ENCODE data around the gene CYTH4. TPM values are rescaled to one million over a fixed set of nuclear protein-coding genes. Genes with fewer than 3 reads are reported as not detected.
A peak's percentile ranks its signal among the peaks of the same experiment; 100 is the strongest.

CYTH4 gene
- total and polyA plus RNA-seq, 7 experiments from 2014 or later, result 49.5 to 227 (median 135) TPM

GRCh38 chr22:37338539-37339246 is 56.4 kb downstream of the CYTH4 start:
- H3K4me1 ChIP-seq (ENCODE audit: control insufficient read depth in 2 of 2, insufficient read depth in 2 of 2, low read length in 2 of 2), result peaks cover 0 to 7% of the 10 kb centered on the region in 2 donors
- peaks cover 7 to 25% (median 14%) of the 10 kb centered on the region in 7 donors for H3K4me1 Mint-ChIP-seq
- no peak overlapping the region for H3K27ac ChIP-seq (ENCODE audit: low read depth, low read length)
- no peak for ATAC-seq
- DNase-seq, result no peak
- no peaks in the 10 kb centered on the region for H3K9me3 ChIP-seq (ENCODE audit: control insufficient read depth in 2 of 3, low read length in 3 of 3)
- CTCF ChIA-PET, result no interaction called here
- peaks cover 0 to 15% of the 10 kb centered on the region in 2 donors for H3K27me3 ChIP-seq (ENCODE audit: control insufficient read depth in 2 of 2, insufficient read depth in 2 of 2, low read length in 2 of 2)
- no peaks in the 10 kb centered on the region for H3K36me3 ChIP-seq (ENCODE audit: control insufficient read depth in 2 of 3, insufficient read depth in 3 of 3, low read length in 3 of 3)
- H3K9me3 Mint-ChIP-seq, result peaks cover 0 to 1% (median 0%) of the 10 kb centered on the region in 11 donors
- H3K4me3 ChIP-seq (ENCODE audit: low read length), result no peak overlapping the region
- no peak overlapping the region for H3K4me3 Mint-ChIP-seq
- H3K27me3 Mint-ChIP-seq, result peaks cover 17 to 48% (median 24%) of the 10 kb centered on the region in 5 donors
- POLR2A ChIA-PET, result no interaction called here
- intact Hi-C loops (cut with micrococcal nuclease), result no loop called here
- peak overlapping the region in 3 of 9 donors; percentile 8 to 67 (median 23) for H3K27ac Mint-ChIP-seq
- H3K36me3 Mint-ChIP-seq, result no peaks in the 10 kb centered on the region

DNA sequence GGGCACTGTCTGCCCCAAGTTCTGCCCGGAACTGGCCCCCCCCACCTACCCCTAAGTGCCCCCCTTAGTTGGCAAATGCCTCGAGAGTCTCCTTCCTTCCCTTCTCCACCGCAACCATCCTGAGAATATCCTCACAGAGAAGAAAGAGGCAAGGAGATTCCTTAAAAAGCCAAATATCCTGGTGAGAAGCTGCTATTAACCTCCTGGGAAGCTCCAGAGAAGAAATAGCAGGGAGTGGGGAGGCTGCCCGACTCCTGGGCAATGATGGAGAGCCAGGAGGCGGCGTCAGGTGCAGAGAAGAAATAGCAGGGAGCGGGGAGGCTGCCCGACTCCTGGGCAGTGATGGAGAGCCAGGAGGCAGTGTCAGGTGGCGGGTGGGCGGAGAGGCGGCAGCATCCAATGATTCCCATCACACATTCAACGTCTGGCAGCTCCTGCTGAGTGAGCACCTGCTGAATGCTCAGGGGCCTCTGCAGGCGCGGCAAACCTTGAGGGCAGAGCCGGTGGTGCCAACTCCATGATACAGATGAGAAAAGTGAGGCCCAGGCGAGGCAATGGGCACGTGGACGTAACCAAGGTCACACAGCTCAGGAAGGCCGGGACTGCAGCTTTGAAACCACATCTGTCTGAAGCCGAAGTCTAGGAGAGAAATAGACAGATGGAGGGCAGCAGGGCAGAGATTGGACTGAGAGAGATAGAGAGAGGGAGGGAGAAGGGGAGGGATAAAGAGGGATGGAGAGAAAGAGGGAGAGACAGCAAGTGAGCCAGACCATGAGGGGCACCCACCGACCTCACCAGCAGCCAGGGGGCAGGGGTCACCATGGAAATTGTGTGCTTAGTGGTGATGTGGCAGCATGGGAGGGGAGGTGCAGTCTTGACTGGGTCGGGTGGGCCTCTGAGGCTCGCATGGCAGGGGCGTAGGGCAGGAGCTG is 58.3 kb downstream of the CYTH4 start:
- H3K4me1 Mint-ChIP-seq, result peaks cover 0 to 13% (median 5%) of the 10 kb centered on the region in 7 donors
- H3K36me3 Mint-ChIP-seq, result no peaks in the 10 kb centered on the region
- no peak overlapping the region for H3K4me3 ChIP-seq (ENCODE audit: low read length)
- H3K4me3 Mint-ChIP-seq, result no peak overlapping the region
- ATAC-seq (no peak), DNase-seq (no peak)
- H3K36me3 ChIP-seq (ENCODE audit: control insufficient read depth in 2 of 3, insufficient read depth in 3 of 3, low read length in 3 of 3), result no peaks in the 10 kb centered on the region
- H3K9me3 ChIP-seq (ENCODE audit: control insufficient read depth in 2 of 3, low read length in 3 of 3), result no peaks in the 10 kb centered on the region
- ChIA-PET CTCF (interaction anchor here (0.7 kb wide), 1 partner anchor 249 kb away, joined by 3 read pairs; no protein-coding TSS in a partner anchor), POLR2A (no interaction called here)
- intact Hi-C loops (cut with micrococcal nuclease), result no loop called here
- no peak overlapping the region for H3K27ac Mint-ChIP-seq
- H3K9me3 Mint-ChIP-seq, result peaks cover 0 to 1% (median 0%) of the 10 kb centered on the region in 11 donors
- H3K27me3 ChIP-seq (ENCODE audit: control insufficient read depth in 2 of 2, insufficient read depth in 2 of 2, low read length in 2 of 2), result no peaks in the 10 kb centered on the region
- no peak overlapping the region for H3K27ac ChIP-seq (ENCODE audit: low read depth, low read length)
- H3K4me1 ChIP-seq (ENCODE audit: control insufficient read depth in 2 of 2, insufficient read depth in 2 of 2, low read length in 2 of 2), result no peaks in the 10 kb centered on the region
- peaks cover 5 to 32% (median 8%) of the 10 kb centered on the region in 5 donors for H3K27me3 Mint-ChIP-seq

- intact Hi-C loops (cut with micrococcal nuclease), result no loop called here
- peaks cover 0 to 13% (median 5%) of the 10 kb centered on the region in 7 donors for H3K4me1 Mint-ChIP-seq
- H3K27ac Mint-ChIP-seq, result peak overlapping the region in 1 of 9 donors; percentile 26
- ChIA-PET POLR2A (no interaction called here), CTCF (no interaction called here)
- no peak overlapping the region for H3K4me3 Mint-ChIP-seq
- no peak for ATAC-seq
- no peak overlapping the region for H3K27ac ChIP-seq (ENCODE audit: low read depth, low read length)
- no peaks in the 10 kb centered on the region for H3K27me3 ChIP-seq (ENCODE audit: control insufficient read depth in 2 of 2, insufficient read depth in 2 of 2, low read length in 2 of 2)
- H3K9me3 ChIP-seq (ENCODE audit: control insufficient read depth in 2 of 3, low read length in 3 of 3), result no peaks in the 10 kb centered on the region
- no peaks in the 10 kb centered on the region for H3K36me3 Mint-ChIP-seq
- no peak for DNase-seq
- H3K9me3 Mint-ChIP-seq, result peaks cover 0 to 1% (median 0%) of the 10 kb centered on the region in 11 donors
- H3K4me1 ChIP-seq (ENCODE audit: control insufficient read depth in 2 of 2, insufficient read depth in 2 of 2, low read length in 2 of 2), result no peaks in the 10 kb centered on the region
- H3K4me3 ChIP-seq (ENCODE audit: low read length), result no peak overlapping the region
- H3K27me3 Mint-ChIP-seq, result peaks cover 0 to 19% (median 6%) of the 10 kb centered on the region in 5 donors
- no peaks in the 10 kb centered on the region for H3K36me3 ChIP-seq (ENCODE audit: control insufficient read depth in 2 of 3, insufficient read depth in 3 of 3, low read length in 3 of 3)
Observed at GRCh38 chr22:37342065-37342464, 59.8 kb downstream of the CYTH4 start.

DNA sequence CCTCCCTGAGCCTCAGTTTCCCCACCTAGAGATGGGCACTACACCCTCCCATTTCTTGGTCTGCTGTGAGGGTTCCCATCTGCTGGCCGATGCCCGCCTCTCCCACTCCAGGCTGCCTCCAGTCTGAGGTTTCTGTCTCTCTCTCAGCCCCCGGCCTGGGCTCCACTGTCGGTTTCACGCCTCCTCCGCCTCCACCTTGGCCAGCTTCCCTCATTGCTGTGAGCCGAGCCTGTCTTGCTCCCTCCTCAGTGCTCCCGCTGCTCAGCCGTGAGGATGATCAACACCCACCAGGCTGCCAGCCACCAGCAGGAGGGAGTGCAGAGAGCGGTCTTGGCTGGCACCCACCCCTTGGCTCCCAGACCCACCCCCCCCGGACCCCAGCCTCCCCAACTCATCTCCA is 61.0 kb downstream of the CYTH4 start:
- H3K27me3 Mint-ChIP-seq, result peaks cover 0 to 13% (median 2%) of the 10 kb centered on the region in 5 donors
- DNase-seq (no peak), ATAC-seq (no peak)
- H3K9me3 ChIP-seq (ENCODE audit: control insufficient read depth in 2 of 3, low read length in 3 of 3), result no peaks in the 10 kb centered on the region
- no peaks in the 10 kb centered on the region for H3K36me3 Mint-ChIP-seq
- no peaks in the 10 kb centered on the region for H3K4me1 ChIP-seq (ENCODE audit: control insufficient read depth in 2 of 2, insufficient read depth in 2 of 2, low read length in 2 of 2)
- peaks cover 0 to 13% (median 5%) of the 10 kb centered on the region in 7 donors for H3K4me1 Mint-ChIP-seq
- H3K4me3 ChIP-seq (ENCODE audit: low read length), result no peak overlapping the region
- intact Hi-C loops (cut with micrococcal nuclease), result no loop called here
- H3K9me3 Mint-ChIP-seq, result peaks cover 0 to under 1% (median 0%) of the 10 kb centered on the region in 11 donors
- H3K27me3 ChIP-seq (ENCODE audit: control insufficient read depth in 2 of 2, insufficient read depth in 2 of 2, low read length in 2 of 2), result no peaks in the 10 kb centered on the region
- ChIA-PET CTCF (no interaction called here), POLR2A (no interaction called here)
- H3K27ac Mint-ChIP-seq, result no peak overlapping the region
- H3K27ac ChIP-seq (ENCODE audit: low read depth, low read length), result no peak overlapping the region
- H3K4me3 Mint-ChIP-seq, result no peak overlapping the region
- H3K36me3 ChIP-seq (ENCODE audit: control insufficient read depth in 2 of 3, insufficient read depth in 3 of 3, low read length in 3 of 3), result no peaks in the 10 kb centered on the region

- Mint-ChIP-seq H3K27ac (no peak overlapping the region), H3K27me3 (peaks cover 0 to 10% (median 0%) of the 10 kb centered on the region in 5 donors), H3K36me3 (no peaks in the 10 kb centered on the region), H3K9me3 (no peaks in the 10 kb centered on the region), H3K4me1 (peaks cover 0 to 13% (median 5%) of the 10 kb centered on the region in 7 donors), H3K4me3 (no peak overlapping the region)
- H3K4me1 ChIP-seq (ENCODE audit: control insufficient read depth in 2 of 2, insufficient read depth in 2 of 2, low read length in 2 of 2), result no peaks in the 10 kb centered on the region
- ChIA-PET POLR2A (no interaction called here), CTCF (no interaction called here)
- no peak for DNase-seq
- H3K27me3 ChIP-seq (ENCODE audit: control insufficient read depth in 2 of 2, insufficient read depth in 2 of 2, low read length in 2 of 2), result no peaks in the 10 kb centered on the region
- ATAC-seq, result no peak
- no peaks in the 10 kb centered on the region for H3K9me3 ChIP-seq (ENCODE audit: control insufficient read depth in 2 of 3, low read length in 3 of 3)
- no peak overlapping the region for H3K4me3 ChIP-seq (ENCODE audit: low read length)
- intact Hi-C loops (cut with micrococcal nuclease), result no loop called here
- H3K27ac ChIP-seq (ENCODE audit: low read depth, low read length), result no peak overlapping the region
- H3K36me3 ChIP-seq (ENCODE audit: control insufficient read depth in 2 of 3, insufficient read depth in 3 of 3, low read length in 3 of 3), result no peaks in the 10 kb centered on the region
Observed at GRCh38 chr22:37343863-37344734, 61.8 kb downstream of the CYTH4 start.

DNA sequence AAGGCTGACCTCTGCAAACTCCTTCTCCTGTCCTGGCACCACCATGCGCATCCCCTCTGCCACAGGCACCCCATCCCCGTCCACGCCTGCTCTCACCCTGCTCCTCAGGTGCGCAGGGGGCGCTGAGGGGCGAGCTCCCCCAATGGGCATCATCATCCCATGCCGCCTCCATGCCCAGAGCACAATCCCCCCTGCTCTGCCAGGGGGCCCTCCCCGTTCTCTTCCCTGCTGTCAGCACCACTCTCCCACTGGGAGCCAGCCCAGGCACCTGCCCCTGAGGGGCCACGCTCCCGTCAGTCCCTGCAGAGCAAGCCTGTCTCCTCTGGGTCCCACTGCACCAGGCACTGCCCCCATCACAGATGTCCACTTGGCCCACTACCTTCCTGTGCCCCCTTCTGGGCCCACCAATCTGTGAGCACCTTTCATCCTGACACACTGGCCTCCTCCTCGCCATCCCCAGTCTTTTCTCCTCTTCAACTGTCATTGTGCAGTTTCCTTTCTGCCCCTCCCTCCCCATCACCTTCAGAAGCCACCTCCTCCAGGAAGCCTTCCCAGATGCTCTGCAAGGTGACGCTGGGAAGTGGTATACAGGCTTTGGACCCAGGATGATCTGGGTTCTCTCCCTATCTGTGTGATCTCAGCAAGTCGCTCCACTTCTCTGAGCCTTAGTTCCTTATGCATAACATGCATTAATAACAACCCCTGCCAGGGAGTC is 62.6 kb downstream of the CYTH4 start:
- H3K4me1 ChIP-seq (ENCODE audit: control insufficient read depth in 2 of 2, insufficient read depth in 2 of 2, low read length in 2 of 2), result no peaks in the 10 kb centered on the region
- Mint-ChIP-seq H3K9me3 (no peaks in the 10 kb centered on the region), H3K27me3 (peaks cover 0 to 10% (median 0%) of the 10 kb centered on the region in 5 donors), H3K36me3 (no peaks in the 10 kb centered on the region), H3K4me3 (no peak overlapping the region), H3K27ac (peak overlapping the region in 4 of 9 donors; percentile 32 to 61 (median 52)), H3K4me1 (peaks cover 0 to 13% (median 5%) of the 10 kb centered on the region in 7 donors)
- intact Hi-C loops (cut with micrococcal nuclease), result no loop called here
- ChIA-PET CTCF (no interaction called here), POLR2A (no interaction called here)
- H3K9me3 ChIP-seq (ENCODE audit: control insufficient read depth in 2 of 3, low read length in 3 of 3), result no peaks in the 10 kb centered on the region
- H3K27ac ChIP-seq (ENCODE audit: low read depth, low read length), result no peak overlapping the region
- no peak for ATAC-seq
- no peak overlapping the region for H3K4me3 ChIP-seq (ENCODE audit: low read length)
- no peaks in the 10 kb centered on the region for H3K36me3 ChIP-seq (ENCODE audit: control insufficient read depth in 2 of 3, insufficient read depth in 3 of 3, low read length in 3 of 3)
- H3K27me3 ChIP-seq (ENCODE audit: control insufficient read depth in 2 of 2, insufficient read depth in 2 of 2, low read length in 2 of 2), result no peaks in the 10 kb centered on the region
- DNase-seq, result no peak

Measured in naive thymus-derived CD4-positive, alpha-beta T cell (primary cell).